T-cell (primary cell): ENCODE results near the gene VWA3A. TPM values are rescaled to one million over a fixed set of nuclear protein-coding genes. Genes with fewer than 3 reads are reported as not detected.
"Not testable (repeated sequence)": the region's sequence is repeated elsewhere in the genome, so short reads cannot be mapped to it uniquely, and the experiment has no call there.

ENCODE experiments used
- ATAC-seq, 4 experiments: fragments of 200-7000 bp in 3 of 4; fragments of 150-1000 bp in 1 of 4; cut with Tn5 transposase; replicated peaks in 1 of 4; 1 replicate in 3 of 4; 2 replicates in 1 of 4; pipeline ENCODE4 v1.10.0; 2021; ENCODE audit warnings: moderate library complexity in 3 of 4, mild to moderate bottlenecking in 2 of 4, moderate number of reproducible peaks in 1 of 4
- CTCF ChIA-PET, 2 donors: fragments of 300-600 bp; sonication (Branson Sonifier 250); formaldehyde crosslinking; loops; one replicate each; lab custom pipeline; 2022; ENCODE audit warnings: antibody characterized with exemption in 2 of 2; lab: Charles Lee
- POLR2A ChIA-PET, 2 donors: fragments of 300-600 bp; sonication (Branson Sonifier 250); formaldehyde crosslinking; loops; one replicate each; lab custom pipeline; 2022; ENCODE audit warnings: antibody characterized with exemption in 2 of 2; lab: Charles Lee
- DNase-seq, 35 experiments: peaks; one replicate each; pipeline versions ENCODE4 v3.0.0 to v3.0.0-alpha.2; 2013 to 2023
- H3K27ac ChIP-seq: one replicate; pipeline ENCODE4 v1.5.1; 2013; ENCODE audit warnings: low read length
- H3K27me3 ChIP-seq, 2 experiments: replicated peaks in 1 of 2; 1 replicate in 1 of 2; 2 replicates in 1 of 2; pipeline versions ENCODE4 v1.6.1 to v1.7.0; 2013; ENCODE audit warnings: low read length in 1 of 2, mixed read lengths in 1 of 2; ENCODE audit not compliant: control insufficient read depth in 2 of 2, insufficient read depth in 2 of 2; ENCODE audit errors: extremely low read depth in 1 of 2
- H3K36me3 ChIP-seq, 2 donors: 1 replicate in 1 of 2; 2 replicates in 1 of 2; pipeline versions ENCODE4 v1.6.1 to v1.7.0; 2013; ENCODE audit warnings: low read length in 1 of 2; ENCODE audit not compliant: control insufficient read depth in 2 of 2, insufficient read depth in 1 of 2; ENCODE audit errors: extremely low read depth in 1 of 2
- H3K4me1 ChIP-seq, 2 experiments: 1 replicate in 1 of 2; 2 replicates in 1 of 2; pipeline versions ENCODE4 v1.6.1 to v1.7.0; 2013; ENCODE audit warnings: low read length in 2 of 2, mixed read lengths in 1 of 2; ENCODE audit not compliant: insufficient read depth in 2 of 2, control insufficient read depth in 1 of 2; ENCODE audit errors: extremely low read depth in 1 of 2
- H3K4me3 ChIP-seq, 2 donors: 1 replicate in 1 of 2; 2 replicates in 1 of 2; pipeline versions ENCODE4 v1.5.1 to v1.7.0; 2013; ENCODE audit warnings: mild to moderate bottlenecking in 2 of 2, low read length in 1 of 2, moderate library complexity in 1 of 2; ENCODE audit not compliant: control insufficient read depth in 1 of 2; ENCODE audit errors: extremely low read depth in 1 of 2
- H3K9me3 ChIP-seq: 2 replicates; pipeline ENCODE4 v1.7.0; 2013
- H3K27ac Mint-ChIP-seq, 2 donors: one replicate each; pipeline ENCODE4 v1.8.0; 2020 to 2021; ENCODE audit warnings: mild to moderate bottlenecking in 2 of 2, mixed read lengths in 2 of 2
- H3K27me3 Mint-ChIP-seq, 2 donors: one replicate each; pipeline ENCODE4 v1.8.0; 2021 to 2022; ENCODE audit warnings: mixed read lengths in 2 of 2
- H3K36me3 Mint-ChIP-seq: one replicate; pipeline ENCODE4 v1.8.0; 2021; ENCODE audit warnings: mixed read lengths
- H3K4me1 Mint-ChIP-seq, 3 donors: one replicate each; pipeline ENCODE4 v1.8.0; 2020 to 2022; ENCODE audit warnings: mixed read lengths in 3 of 3, mild to moderate bottlenecking in 1 of 3
- H3K4me3 Mint-ChIP-seq, 3 donors: one replicate each; pipeline ENCODE4 v1.8.0; 2020 to 2022; ENCODE audit warnings: mild to moderate bottlenecking in 3 of 3, mixed read lengths in 3 of 3, moderate library complexity in 3 of 3
- H3K9me3 Mint-ChIP-seq, 3 donors: one replicate each; pipeline ENCODE4 v1.8.0; 2020 to 2022; ENCODE audit warnings: mixed read lengths in 3 of 3
- WGBS: methylation state at CpG from one replicate; pipeline ENCODE4 v1.1.5; 2013; ENCODE audit warnings: missing lambda C conversion rate; ENCODE audit not compliant: insufficient coverage; 5-methylcytosine and 5-hydroxymethylcytosine counted together
- total RNA-seq, 35 experiments: library from RNA in 6 of 35; stranded (reverse) in 6 of 35; fragments of 120-200 nt in 1 of 35; gene quantifications; one replicate each; pipeline versions ENCODE4 v1.2.1 to v1.2.4 and lab custom pipeline; 2013 to 2026

The VWA3A gene
- total RNA-seq, 5 donors from 2014 or later (not counting 1 experiment from before 2014, with no cell fraction given): 0.10 to 0.50 (median 0.32) TPM

- Mint-ChIP-seq H3K27ac (peak overlapping the region; percentile 95 to 97), H3K4me1 (peaks cover 48 to 53% (median 48%) of the 10 kb centered on the region in 3 donors), H3K27me3 (peaks cover 0 to 5% of the 10 kb centered on the region in 2 donors), H3K36me3 (no peaks in the 10 kb centered on the region), H3K4me3 (peak overlapping the region; percentile 79 to 85 (median 81)), H3K9me3 (peaks cover 0 to 13% (median 6%) of the 10 kb centered on the region in 3 donors)
- Histone ChIP-seq H3K9me3 (no peaks in the 10 kb centered on the region), H3K27me3 (no peaks in the 10 kb centered on the region), H3K27ac (peak overlapping the region; percentile 81), H3K4me3 (no peak overlapping the region), H3K4me1 (peaks cover 26 to 61% of the 10 kb centered on the region in 2 experiments), H3K36me3 (no peaks in the 10 kb centered on the region)
- POLR2A ChIA-PET: interaction anchor here (0.6 to 1.2 kb wide), 3 partner anchors 10 to 118 kb away, joined by 3 to 26 read pairs (median 6); no protein-coding TSS in a partner anchor
- WGBS: 64% methylated on average over 4 of the region's 9 CpGs
- ATAC-seq (no peak), DNase-seq (peak in 20 of 35 experiments; percentile 11 to 76 (median 28))
- CTCF ChIA-PET: interaction anchor here in 1 of 2 donors (0.6 to 2.6 kb wide), 4 partner anchors 11 to 188 kb away, joined by 3 to 23 read pairs (median 6); partner anchors contain the start of genes EEF2K and POLR3E
Measured at GRCh38 chr16:22194707-22195444, 102.5 kb downstream of the VWA3A start.

- H3K9me3 ChIP-seq: no peaks in the 10 kb centered on the region
- H3K36me3 ChIP-seq: no peaks in the 10 kb centered on the region
- DNase-seq (no peak), ATAC-seq (no peak)
- ChIA-PET CTCF (interaction anchor here in 1 of 2 donors (0.6 to 2.6 kb wide), 4 partner anchors 11 to 189 kb away, joined by 3 to 23 read pairs (median 6); partner anchors contain the start of genes EEF2K and POLR3E), POLR2A (interaction anchor here in 1 of 2 donors (0.6 kb wide), 1 partner anchor 101 kb away, joined by 26 read pairs; no protein-coding TSS in a partner anchor)
- H3K9me3 Mint-ChIP-seq: peaks cover 0 to 13% (median 6%) of the 10 kb centered on the region in 3 donors
- peaks cover 26 to 59% of the 10 kb centered on the region in 2 experiments for H3K4me1 ChIP-seq
- H3K27ac ChIP-seq: peak overlapping the region; percentile 81
- H3K27me3 Mint-ChIP-seq: peaks cover 0 to 5% of the 10 kb centered on the region in 2 donors
- peaks cover 47 to 52% (median 48%) of the 10 kb centered on the region in 3 donors for H3K4me1 Mint-ChIP-seq
- H3K36me3 Mint-ChIP-seq: no peaks in the 10 kb centered on the region
- H3K27me3 ChIP-seq: no peaks in the 10 kb centered on the region
- H3K27ac Mint-ChIP-seq: peak overlapping the region; percentile 95 to 97
- peak overlapping the region in 1 of 2 donors; percentile 63 for H3K4me3 ChIP-seq
- peak overlapping the region; percentile 79 to 85 (median 81) for H3K4me3 Mint-ChIP-seq
Measured at GRCh38 chr16:22195445-22195694, 103.0 kb downstream of the VWA3A start.

GRCh38 chr16:22195695-22196558 lies 103.6 kb downstream of the VWA3A start:
- no peaks in the 10 kb centered on the region for H3K36me3 Mint-ChIP-seq
- H3K9me3 ChIP-seq: no peaks in the 10 kb centered on the region
- H3K4me1 ChIP-seq: peaks cover 26 to 57% of the 10 kb centered on the region in 2 experiments
- H3K27ac Mint-ChIP-seq: peak overlapping the region; percentile 95 to 97
- no peaks in the 10 kb centered on the region for H3K27me3 ChIP-seq
- H3K27ac ChIP-seq: peak overlapping the region; percentile 81
- no peaks in the 10 kb centered on the region for H3K36me3 ChIP-seq
- H3K27me3 Mint-ChIP-seq: peaks cover 0 to 5% of the 10 kb centered on the region in 2 donors
- H3K9me3 Mint-ChIP-seq: peaks cover 0 to 13% (median 6%) of the 10 kb centered on the region in 3 donors
- H3K4me1 Mint-ChIP-seq: peaks cover 47 to 52% (median 48%) of the 10 kb centered on the region in 3 donors
- H3K4me3 ChIP-seq: peak overlapping the region; percentile 63 to 68
- ChIA-PET CTCF (interaction anchor here in 1 of 2 donors (0.6 to 2.6 kb wide), 8 partner anchors 8 to 180 kb away, joined by 3 to 23 read pairs (median 3); partner anchors contain the start of genes EEF2K and POLR3E), POLR2A (interaction anchor here in 1 of 2 donors (0.7 kb wide), 1 partner anchor 910 kb away, joined by 12 read pairs; no protein-coding TSS in a partner anchor)
- H3K4me3 Mint-ChIP-seq: peak overlapping the region; percentile 79 to 85 (median 81)
- DNase-seq: peak; percentile 73 to 96 (median 85)
- peak; percentile 11 to 24 (median 19) for ATAC-seq
- WGBS: 2% methylated on average over 26 of the region's 39 CpGs

- WGBS: 0% methylated on average over 1 of the region's 20 CpGs
- Histone ChIP-seq H3K4me3 (peak overlapping the region; percentile 63 to 68), H3K27ac (peak overlapping the region; percentile 81), H3K4me1 (peaks cover 23 to 54% of the 10 kb centered on the region in 2 experiments)
- peaks cover 0 to 13% (median 6%) of the 10 kb centered on the region in 3 donors for H3K9me3 Mint-ChIP-seq
- not testable (repeated sequence) for H3K36me3 ChIP-seq, H3K36me3 Mint-ChIP-seq, H3K27me3 ChIP-seq, H3K9me3 ChIP-seq, H3K27me3 Mint-ChIP-seq, DNase-seq, ATAC-seq
- POLR2A ChIA-PET: interaction anchor here in 1 of 2 donors (0.7 kb wide), 1 partner anchor 911 kb away, joined by 12 read pairs; no protein-coding TSS in a partner anchor
- H3K4me3 Mint-ChIP-seq: peak overlapping the region; percentile 79 to 85 (median 81)
- CTCF ChIA-PET: interaction anchor here in 1 of 2 donors (0.6 to 2.6 kb wide), 7 partner anchors 8 to 180 kb away, joined by 3 to 23 read pairs (median 3); partner anchors contain the start of genes EEF2K and POLR3E
- peaks cover 46 to 49% (median 47%) of the 10 kb centered on the region in 3 donors for H3K4me1 Mint-ChIP-seq
- peak overlapping the region in 1 of 2 donors; percentile 67 for H3K27ac Mint-ChIP-seq
Measured at GRCh38 chr16:22196559-22197168, 104.3 kb downstream of the VWA3A start.

GRCh38 chr16:22198547-22199293 lies 106.4 kb downstream of the VWA3A start:
- Histone ChIP-seq H3K4me1 (peaks cover 10 to 34% of the 10 kb centered on the region in 2 experiments), H3K36me3 (no peaks in the 10 kb centered on the region), H3K27me3 (no peaks in the 10 kb centered on the region), H3K4me3 (no peak overlapping the region), H3K9me3 (no peaks in the 10 kb centered on the region), H3K27ac (no peak overlapping the region)
- ATAC-seq (no peak), DNase-seq (peak in 1 of 35 experiments; percentile 38)
- WGBS: 62% methylated on average over 3 of the region's 7 CpGs
- peaks cover 0 to 5% of the 10 kb centered on the region in 2 donors for H3K27me3 Mint-ChIP-seq
- H3K36me3 Mint-ChIP-seq: no peaks in the 10 kb centered on the region
- H3K27ac Mint-ChIP-seq: peak overlapping the region; percentile 48 to 52
- peaks cover 27 to 30% (median 28%) of the 10 kb centered on the region in 3 donors for H3K4me1 Mint-ChIP-seq
- H3K4me3 Mint-ChIP-seq: no peak overlapping the region
- peaks cover 0 to 9% (median 4%) of the 10 kb centered on the region in 3 donors for H3K9me3 Mint-ChIP-seq
- ChIA-PET POLR2A (no interaction called here), CTCF (interaction anchor here in 1 of 2 donors (0.6 to 1.3 kb wide), 2 partner anchors 100 to 695 kb away, joined by 3 to 6 read pairs; no protein-coding TSS in a partner anchor)
